Nucleus accumbens (tissue), 56 donors: ENCODE results near the gene DENND6B.
A peak's percentile ranks its signal among the peaks of the same experiment; 100 is the strongest.

Source experiments
- DNase-seq, 56 donors: peaks; one replicate each; lab custom pipeline; 2025; lab: John Stamatoyannopoulos, UW

DENND6B gene

DNA sequence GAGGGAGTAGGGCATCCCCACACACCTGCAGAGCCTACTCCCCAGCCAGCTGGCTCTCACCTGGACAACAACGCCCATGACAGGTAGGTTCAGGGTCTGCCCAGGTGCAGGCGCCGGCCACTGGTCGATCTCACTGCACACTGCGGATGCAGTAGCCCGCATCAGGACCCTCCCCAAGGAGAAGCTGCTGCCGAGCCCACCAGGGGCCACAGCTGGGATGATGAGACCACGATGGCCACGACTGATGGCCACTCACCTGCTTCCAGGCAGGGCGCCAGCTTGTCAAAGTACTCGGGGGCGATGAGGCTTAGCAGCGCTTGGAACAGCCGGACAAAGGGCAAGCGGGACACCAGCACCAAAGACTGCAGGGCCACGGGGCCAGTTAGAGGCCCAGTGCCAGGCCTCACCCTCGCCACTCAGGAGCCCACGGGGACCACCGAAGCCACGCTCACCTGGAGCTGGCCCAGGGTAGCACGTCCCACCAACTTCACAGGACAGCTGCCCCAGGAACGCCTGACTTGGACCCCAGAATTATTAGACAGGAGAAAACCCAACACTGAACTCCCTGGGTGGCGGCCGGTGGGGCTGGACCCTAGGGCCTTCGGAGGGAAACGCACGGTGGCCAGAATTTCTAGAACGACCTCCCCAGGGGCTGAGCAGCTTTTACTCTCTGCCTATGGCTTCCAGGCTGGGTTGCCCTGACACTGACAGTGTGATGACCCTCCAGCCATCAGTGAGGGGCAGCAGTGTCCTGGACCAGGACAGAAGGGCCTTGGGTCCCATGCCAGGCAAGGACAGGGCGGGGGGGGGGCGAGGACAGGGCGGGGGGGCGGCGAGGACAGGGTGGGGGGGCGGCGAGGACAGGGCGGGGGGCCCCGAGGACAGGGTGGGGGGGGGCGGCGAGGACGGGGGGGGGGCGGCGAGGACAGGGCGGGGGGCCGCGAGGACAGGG lies 10.4 kb downstream of the DENND6B start:
- no peak for DNase-seq

DNA sequence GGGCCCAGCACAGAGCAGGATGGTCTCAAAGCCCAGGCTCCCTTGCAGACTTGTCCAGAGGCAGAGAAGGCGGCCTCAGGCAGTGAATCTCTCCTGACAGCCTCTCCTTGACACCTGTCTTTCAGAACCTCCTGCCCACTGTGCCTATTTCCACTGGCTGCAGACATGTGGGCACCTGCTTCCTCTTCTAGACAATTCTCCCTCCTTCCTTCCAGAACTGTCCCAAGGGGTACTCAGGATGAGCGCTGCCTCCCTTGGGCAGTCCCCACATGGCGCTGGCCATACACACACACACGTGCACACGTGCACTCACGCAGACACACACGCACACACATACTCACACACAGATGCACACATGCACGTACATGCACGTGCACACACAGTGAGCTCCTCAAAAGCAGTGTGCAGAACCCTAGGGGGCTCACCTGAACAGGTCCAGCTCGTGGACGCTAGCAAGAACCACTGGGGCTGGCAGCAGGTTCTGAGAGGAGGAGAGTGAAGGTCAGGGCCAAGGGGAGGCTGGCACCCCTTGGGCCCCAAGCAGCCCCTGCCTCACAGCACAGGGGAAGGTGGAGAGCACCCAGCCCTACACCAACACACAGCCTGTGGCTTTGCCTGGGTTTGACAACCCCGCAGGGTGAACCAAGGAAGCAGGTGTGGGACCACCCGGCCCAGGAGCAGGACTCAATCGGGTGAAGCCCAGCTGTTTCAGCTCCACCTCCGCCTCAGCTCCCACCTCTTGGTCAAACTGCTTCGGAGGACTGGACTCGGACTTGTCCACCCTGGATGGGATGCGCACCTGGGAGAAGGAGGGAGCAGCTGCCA lies 11.3 kb downstream of the DENND6B start:
- DNase-seq: no peak

DNA sequence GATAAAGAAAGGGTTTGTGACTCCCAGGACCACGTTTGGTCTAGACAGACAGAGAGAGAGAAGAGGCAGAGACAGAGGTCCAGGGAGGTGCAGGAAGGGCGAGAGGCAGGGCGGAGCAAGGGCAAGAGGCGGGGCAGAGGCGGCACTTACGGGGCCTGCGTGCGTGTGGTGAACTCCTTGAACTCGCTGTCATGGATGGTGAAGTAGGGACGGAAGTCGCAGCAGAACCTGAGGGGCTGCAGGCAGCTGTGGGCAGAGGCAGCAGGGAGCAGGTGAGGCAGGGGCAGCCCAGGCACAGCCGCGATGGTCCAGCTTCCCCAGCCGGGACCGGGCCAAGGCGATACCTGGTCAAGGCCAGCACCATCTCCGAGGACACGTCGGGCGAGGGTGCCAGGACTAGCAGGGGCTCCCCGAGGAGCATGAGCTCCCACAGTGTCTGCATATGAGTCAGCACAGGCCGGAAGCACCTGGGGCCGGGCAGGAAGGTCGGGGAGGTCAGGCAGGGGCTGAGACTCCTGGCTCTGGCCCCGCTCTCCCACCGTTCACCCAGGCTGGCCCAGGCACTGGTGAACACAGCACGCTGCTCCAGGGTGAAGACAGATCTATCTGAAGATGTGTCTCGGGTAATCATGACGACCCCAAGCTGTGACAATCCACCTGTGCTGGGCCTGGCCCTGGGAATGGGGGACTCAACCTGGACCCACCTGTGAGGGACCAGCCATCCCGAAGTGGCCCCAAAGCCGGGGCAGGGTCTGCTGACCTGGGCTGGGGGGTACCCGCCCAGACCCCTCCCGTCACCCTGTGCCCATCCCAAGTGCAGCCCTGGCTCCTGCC lies 12.1 kb downstream of the DENND6B start:
- DNase-seq: peak in 1 of 56 donors; percentile 13

DNA sequence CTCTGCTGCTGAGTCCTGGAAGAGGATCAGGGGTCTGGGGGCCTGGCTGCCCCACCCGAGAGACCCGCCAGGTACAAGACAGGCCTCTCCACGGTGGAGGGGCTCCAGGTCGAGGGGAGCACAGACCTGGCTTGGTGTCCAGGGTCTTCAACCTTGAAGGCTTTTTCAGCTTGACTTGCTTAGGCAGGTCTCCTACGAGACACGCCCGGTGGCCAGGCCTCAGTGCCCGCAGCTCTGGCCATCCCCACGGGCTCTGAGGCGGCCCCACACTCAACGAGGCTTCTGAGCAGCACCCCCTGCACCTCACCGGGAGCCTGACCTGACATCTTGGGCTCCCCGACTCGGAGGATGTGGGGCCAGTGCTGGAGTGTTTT lies 12.7 kb downstream of the DENND6B start:
- no peak for DNase-seq

DNA sequence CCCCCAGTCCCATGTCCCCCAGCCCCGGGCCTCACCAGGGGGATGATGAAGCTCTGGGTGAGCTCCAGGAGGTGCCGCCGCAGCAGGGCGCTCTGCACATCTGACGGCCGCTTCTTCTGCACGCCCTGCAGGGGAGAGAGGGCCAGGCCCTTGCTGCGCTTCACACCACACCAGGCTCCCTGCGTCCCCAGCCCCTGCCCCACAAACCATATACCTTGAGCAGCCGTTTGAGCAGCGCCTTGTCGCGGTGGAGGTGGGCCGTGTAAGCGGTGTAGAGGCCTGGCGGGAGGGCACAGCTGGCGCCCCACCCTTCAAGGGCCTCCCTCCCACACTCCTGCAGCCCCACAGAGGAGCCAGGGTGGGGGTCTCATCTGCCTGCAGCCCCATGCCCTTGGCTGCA lies 13.2 kb downstream of the DENND6B start:
- no peak for DNase-seq

DNA sequence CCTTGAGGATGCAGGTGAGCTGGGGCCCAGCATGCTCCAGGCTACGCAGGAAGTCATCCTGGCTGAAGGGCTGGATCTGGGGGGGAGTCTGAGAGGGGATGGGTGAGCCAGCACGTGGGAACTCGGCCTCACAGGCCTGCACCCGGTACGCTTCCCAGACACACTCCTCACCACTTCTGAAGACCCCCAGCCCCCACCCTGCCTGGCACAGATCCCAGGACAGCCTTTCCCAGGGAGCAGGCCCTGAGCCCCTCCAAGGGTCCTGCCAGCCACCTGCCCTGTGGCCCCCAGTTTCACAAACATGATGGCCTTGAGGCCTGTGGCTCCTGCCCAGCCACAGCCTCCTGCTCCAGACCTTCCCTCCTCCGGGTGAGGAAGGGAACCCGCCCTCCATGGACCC lies 13.8 kb downstream of the DENND6B start:
- no peak for DNase-seq

DNA sequence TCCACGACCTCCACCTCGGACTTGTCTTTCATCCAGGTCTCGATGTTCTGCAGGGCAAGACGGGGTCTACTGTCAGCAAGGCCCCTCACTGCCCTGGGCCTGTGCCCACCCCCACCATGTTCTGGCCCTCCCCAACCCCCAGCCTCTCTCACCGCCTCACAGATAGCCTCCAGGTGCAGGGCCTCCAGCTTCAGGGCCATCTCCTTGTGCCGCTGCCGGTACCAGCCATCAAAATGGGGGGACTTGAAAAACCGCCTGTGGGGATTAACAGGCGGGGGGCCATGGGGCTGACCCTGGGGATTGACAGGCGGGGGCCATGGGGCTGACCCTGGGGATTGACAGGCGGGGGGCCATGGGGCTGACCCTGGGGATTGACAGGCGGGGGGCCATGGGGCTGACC lies 14.4 kb downstream of the DENND6B start:
- DNase-seq: no peak

DNA sequence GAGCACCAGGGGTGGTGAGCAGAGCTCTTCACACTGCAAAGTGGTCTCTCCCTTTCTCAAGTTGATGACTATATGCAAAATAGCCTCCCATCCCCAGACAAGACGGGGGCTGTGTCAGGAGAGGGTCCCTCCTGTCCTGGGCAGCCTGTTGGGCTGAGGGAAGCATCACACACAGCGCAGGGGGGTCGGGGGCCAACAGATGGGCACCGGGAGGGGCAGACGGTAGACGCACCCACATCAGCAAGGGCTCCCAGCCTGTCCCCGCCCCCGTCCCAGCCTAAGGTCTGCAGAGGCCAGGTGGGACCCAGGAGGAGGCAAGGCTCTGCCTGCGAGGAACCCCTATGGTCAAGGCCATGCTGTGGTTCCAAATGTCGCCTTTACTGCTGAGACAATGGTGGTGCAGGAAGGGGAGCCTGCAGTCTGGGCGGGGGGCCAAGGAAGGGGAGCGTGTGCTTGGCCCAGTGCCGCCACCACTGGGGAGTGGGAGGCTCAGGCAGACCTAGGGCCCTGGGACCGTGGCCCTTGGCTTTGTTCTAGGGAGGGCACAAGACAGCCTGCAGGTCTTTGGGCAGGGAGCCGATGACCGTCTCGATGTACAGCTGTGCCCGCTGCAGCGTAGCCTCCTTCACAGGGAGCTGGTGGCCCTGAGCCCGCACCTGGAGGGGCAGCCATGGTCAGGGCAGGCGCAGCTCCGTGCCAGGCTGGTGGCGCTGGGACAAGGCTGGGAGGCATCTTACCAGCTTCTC lies 15.0 kb downstream of the DENND6B start:
- peak in 1 of 56 donors; percentile 15 for DNase-seq

DNA sequence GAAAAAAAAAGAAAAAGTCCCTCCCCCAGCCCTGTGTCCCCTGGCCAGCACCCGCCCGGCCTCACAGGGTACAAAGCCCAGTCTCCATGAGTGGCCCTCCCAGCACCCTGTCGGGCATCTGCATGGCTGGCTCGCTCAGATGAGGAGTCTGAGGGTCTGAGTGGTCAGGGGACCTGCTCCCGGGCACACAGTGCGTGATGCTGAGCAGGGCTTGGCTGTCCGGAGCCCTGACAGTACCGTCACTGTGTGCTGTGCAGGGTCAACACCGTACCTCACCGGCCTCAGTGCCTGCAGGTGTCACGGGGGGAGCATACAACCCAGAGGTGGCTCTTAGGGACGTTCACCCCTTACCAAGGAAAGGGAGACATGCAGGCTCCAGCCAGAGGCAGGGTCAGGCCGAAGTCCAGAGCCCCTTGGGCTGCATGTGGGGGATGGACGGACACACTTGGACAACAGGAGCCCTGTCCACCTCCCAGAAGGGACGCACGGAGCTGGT lies 15.8 kb downstream of the DENND6B start:
- DNase-seq: no peak

DNA sequence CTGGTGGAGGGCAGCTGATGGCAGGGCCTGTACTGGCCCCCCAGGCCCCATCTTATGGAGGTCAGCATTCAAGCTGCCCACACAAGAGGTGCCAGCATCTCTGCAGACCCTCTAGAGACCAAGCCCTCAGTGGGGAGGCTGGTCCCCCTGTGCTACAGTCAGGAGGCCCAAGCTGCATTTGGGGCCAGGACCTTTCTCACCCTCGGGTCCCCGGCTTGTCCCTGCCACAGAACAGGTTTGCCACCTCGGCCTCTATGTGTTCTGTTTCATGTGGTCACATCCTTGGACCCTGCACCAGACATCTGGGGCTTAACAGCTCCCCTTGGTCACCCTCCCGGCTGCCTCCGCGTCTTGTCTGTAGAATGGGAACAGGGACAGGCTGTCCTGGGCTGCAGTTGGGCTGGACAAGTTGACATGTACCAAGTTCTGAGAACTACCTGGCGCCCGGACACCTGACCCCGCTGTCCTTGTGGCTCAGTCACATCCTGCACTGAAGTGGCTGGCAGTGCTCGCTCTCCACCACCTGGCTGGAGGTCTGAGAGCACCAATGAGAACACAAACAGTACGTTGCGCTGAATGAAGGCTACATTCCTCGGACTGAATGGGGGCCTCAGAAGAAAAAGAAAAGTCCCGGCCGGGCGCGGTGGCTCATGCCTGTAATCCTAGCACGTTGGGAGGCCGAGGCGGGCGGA lies 16.6 kb downstream of the DENND6B start:
- DNase-seq: no peak

DNA sequence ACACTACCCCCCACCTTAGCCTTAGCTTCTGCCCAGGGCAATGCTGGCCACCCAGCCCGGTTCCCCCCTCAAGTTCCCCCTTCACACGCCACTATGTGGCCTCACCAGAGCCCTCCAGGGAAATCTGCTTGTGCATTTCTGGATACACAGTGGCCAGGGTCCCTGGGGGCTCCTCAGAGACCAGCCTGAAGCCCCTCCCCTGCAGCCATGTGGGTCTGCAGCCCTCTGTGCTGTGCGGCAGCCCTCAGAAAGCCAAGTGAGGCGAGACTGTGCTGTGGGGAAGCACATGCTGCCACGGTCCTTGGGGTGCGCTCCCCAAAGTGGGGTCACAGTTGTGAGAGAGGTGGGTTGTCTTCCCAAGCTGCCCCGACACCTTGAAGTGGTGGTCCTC lies 17.2 kb downstream of the DENND6B start:
- DNase-seq: no peak

DNA sequence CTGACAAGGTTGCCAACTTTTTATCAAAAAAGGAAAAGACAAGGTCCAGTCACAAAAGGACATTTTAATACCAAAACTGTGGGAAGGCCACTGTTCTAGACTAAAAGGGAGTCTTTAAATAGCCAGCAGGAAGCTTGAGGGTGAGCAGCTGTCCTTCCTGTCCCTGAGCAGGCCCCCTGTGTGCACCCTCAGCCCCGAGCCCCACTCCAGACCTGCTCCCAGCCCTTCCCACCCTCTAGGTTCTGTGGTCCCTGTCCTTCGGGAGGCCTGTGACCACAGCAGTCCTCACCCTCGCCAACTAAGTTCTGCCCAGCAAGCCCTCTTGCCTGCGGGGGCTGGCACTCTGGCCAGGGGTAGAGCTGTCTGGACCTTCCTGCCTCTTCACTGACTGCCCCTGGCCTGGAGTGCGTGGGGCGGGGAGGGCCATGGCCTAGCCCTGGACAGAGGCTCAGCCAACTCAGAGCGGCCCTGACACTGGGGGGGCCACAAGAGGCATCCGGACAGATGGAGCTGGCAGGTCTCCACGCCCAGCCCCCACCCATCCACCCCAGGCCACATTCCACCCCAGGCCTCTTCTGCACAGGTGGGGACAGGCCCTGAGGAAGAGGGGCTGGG lies 17.7 kb downstream of the DENND6B start:
- peak in 4 of 56 donors; percentile 15 to 35 (median 28) for DNase-seq

DNA sequence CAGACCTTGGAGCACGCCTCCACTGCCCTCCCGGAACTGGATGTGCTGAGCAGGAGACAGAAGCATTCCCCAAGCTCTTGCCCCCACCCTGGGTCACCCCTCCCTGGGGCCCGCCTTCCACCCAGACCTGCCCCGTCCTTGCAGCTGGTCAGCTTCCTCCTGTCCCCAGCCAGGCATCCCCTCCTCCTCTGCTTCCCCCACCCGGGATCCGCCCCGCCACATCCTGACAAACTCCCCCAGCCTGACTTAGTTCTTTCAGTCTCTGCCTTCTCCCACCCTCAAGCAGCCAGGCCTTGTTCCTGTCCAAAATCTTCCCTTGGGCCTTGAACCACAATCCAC lies 18.2 kb downstream of the DENND6B start:
- peak in 35 of 56 donors; percentile 13 to 68 (median 42) for DNase-seq

DNA sequence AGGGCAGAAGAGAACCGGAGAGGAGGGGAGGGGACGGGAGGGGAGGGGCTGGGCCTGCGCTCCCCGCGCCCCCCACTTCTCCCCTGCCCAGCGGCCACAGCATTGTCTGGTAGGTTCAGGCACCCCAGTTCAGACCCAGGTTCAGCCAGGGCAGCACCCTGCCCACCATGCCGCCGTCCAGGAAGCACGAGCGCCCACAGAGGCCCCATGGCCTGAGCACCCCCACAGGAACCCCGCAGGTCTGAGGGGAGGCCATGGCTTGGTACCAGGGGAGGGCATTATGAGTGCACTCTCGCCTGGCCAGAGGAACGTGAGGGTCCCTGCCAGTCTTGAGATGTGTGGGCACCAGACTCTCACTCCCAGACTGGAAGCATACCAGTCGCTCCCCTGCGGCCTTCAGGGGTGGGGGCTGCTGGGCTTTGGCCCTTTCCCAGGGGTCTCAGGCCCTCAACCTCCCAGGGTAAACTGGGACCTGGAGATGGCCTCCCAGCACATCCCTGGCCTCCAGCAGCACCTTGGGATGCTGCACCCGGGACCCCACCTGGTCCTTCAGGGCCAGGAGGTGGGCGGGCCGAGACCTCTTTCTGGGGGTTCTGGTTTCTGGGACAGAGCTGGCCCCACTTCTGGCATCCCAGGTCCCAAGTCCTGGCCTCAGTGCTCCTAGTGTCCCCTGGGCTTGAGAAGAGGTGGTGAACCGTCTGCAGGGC lies 18.8 kb downstream of the DENND6B start:
- no peak for DNase-seq

DNA sequence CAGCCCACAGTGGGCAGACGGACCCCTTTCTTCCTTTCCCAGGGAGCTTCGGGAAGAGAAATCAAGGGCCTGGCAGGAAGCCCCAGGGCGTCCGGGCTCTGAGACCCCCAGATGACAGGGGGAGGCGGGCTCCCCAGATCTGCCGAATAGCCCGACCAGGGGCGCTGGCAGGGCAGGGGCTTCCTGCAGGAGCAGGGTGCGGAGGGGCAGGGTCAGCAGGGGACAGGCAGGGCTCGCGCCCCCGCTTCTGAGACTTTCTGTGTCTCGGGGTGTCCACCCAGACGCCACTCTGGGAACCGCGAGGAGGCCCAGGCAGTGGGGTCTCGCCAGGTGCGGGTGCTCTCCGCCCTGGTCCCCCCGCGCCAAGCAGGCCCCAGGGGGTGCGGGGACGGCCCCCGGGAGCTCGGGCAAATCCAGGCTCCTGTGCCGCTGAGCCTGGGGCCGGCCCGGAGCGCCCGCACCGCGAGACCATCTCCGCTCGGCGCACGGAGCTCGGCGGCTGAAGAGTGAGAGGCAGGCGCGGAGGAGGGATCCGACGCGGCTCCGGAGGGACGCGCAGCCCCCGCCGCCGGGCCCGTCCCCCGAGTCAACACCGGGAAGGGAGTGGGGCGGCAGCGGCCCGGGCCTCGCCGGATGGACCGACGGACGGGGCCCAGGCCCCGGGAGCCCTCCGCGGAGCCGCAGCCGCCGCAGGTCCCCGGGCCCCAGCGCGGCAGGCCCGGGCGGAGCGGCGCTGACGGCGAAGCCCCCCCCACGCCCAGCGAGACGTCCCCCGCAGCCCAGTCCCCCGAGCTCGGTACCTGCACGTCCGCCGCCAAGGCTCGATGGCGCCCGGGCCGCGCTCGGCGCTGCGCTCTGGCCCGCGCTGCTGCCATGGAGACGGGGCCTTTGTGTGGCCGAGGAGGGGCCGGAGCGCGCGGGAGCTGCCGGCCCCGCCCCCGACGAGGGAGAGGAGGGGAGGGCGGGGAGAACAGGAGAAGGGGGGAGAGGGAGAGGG lies 19.8 kb downstream of the DENND6B start, which contains the start of gene PLXNB2:
Gene PLXNB2, minus strand, starts transcription at position 894 of the 997 bp plus-strand sequence. CDS start 17,062 bp downstream, outside the sequence.
- DNase-seq: peak in 50 of 56 donors; percentile 16 to 87 (median 62)

DNA sequence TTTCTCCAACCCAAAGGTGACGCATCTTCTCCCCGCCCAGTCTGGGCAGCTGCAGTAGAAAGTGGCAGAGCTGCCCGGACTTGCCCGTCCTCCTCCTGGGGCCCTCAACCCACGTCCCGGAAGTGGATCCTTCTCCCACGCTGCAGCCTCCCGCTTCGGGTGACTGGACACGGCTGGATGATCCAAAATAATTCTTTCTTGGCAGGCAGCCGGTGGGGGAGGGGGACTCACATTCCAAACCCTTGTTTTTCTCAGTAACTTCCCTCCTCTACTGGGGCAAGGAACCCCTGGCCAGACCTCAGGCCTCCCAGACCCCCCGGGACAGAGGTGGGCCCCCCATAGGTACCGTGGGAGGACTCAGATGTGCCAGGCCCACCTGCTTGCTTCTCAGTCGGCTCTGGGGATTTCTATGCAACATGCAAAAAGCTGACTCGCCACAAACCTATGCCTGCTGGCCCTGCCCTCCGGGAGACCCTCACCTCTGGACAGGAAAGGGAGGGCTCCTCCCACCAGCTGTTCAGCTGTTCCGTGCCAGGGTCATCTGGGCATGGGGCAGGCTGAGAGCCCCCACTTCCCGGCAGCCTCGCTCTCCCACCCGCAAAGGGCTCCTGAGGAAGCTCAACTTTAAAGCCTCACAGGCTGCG lies 20.8 kb downstream of the DENND6B start:
- DNase-seq: peak in 36 of 56 donors; percentile 11 to 72 (median 34)
